HUES6 (cell line): ENCODE data around the gene KDELR3.

Source experiments
- H3K27ac ChIP-seq: 2 replicates; pipeline ENCODE4 v1.7.0; 2013; ENCODE audit warnings: low read depth, mild to moderate bottlenecking, low read length, inconsistent platforms
- H3K27me3 ChIP-seq: 2 replicates; pipeline ENCODE4 v1.6.1; 2013; ENCODE audit warnings: low read length; ENCODE audit not compliant: control insufficient read depth, insufficient read depth
- H3K36me3 ChIP-seq: 2 replicates; pipeline ENCODE4 v1.6.1; 2013; ENCODE audit warnings: low read length; ENCODE audit not compliant: control insufficient read depth, insufficient read depth
- H3K4me1 ChIP-seq: 2 replicates; pipeline ENCODE4 v1.6.1; 2013; ENCODE audit warnings: low read length; ENCODE audit not compliant: control insufficient read depth, insufficient read depth
- H3K4me3 ChIP-seq: 2 replicates; pipeline ENCODE4 v1.5.1; 2013; ENCODE audit warnings: low read depth, low read length
- H3K9ac ChIP-seq: one replicate; pipeline ENCODE4 v1.6.1; 2013; ENCODE audit warnings: mild to moderate bottlenecking, low read length
- H3K9me3 ChIP-seq: 2 replicates; pipeline ENCODE4 v1.6.1; 2013; ENCODE audit warnings: low read depth, low read length; ENCODE audit not compliant: control insufficient read depth, insufficient read depth

The KDELR3 gene

GRCh38 chr22:38504731-38505540 lies 37.0 kb downstream of the KDELR3 start:
- Histone ChIP-seq H3K27ac (peak overlapping the region; percentile 100), H3K9ac (peak overlapping the region; percentile 100), H3K36me3 (peaks cover 53% of the 10 kb centered on the region), H3K9me3 (no peaks in the 10 kb centered on the region), H3K27me3 (no peaks in the 10 kb centered on the region), H3K4me1 (peaks cover 24% of the 10 kb centered on the region), H3K4me3 (peak overlapping the region; percentile 94)

DNA sequence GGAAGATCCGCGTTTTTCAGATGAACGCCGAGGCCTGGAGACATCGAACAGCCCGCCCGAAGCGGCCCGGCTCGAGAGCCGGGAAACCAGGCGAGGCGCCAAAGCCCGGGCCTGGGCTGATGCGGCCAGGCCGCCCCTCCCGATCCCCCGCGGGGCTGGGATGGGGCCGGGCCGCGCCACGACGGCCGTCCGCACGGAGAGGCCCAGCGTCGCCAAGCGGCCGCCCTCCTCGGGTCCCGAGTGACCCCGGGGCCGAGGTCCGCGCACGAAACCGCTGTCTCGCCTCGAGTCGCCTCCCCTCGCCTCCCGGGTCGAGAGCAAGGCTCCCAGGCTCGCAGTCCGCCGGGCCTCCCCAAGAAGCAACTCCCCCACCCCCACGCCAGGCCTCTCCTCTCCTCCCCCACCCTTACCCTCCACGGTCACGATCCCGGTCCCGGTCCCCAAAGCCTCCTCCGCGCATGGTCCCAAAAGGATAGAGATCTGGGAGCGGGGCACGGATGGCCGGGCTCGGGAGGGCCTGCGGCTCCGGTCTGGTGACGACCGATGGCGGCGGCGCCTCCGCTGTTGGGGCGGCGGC lies 37.7 kb downstream of the KDELR3 start:
- Histone ChIP-seq H3K4me1 (peaks cover 24% of the 10 kb centered on the region), H3K27ac (peak overlapping the region; percentile 100), H3K27me3 (no peaks in the 10 kb centered on the region), H3K4me3 (peak overlapping the region; percentile 94), H3K9ac (peak overlapping the region; percentile 100), H3K9me3 (no peaks in the 10 kb centered on the region), H3K36me3 (peaks cover 47% of the 10 kb centered on the region)

DNA sequence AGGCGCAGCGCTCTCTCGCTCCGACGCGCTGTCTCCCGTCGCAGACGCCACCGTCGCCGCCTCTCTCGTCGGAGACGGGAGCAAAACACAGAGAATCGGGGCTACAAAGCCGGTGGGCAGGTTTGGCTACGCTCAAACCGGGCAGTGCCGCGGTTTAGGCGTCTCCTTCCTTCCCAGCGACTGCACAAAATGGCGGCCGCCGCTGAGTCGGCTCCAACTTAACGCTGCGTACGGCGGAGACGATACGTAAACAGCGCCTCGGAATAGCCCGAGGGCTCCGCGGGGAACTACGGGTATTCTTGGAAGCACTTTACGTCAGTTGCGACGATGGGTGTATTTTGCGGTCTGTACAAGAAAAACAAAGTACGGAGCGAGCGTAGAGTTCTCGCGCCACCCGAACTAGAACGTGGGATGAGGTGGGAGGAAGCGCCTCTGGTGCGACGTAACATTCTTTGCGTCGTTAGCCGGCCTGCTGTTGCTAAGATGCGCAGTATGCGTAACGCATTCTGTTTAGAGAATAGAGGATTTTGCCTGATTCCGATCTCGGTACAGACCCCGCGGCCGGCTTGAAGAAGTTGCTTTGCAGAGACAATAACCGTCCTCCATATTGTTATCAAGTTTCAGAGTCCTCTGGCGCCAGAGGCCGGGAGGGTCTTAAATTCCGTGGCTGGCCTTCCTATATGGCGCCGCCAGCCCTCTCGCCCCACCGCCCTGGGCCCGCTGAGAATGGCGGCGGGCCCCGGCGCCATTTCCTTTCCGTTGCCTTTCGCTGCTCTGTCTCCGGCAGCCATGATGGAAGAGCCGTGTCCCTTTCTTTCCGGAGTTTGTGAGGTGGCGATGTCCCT lies 38.4 kb downstream of the KDELR3 start, which contains the start of gene DDX17:
DDX17 (minus strand) TSS at position 194 of the 845 bp plus-strand sequence.
- Histone ChIP-seq H3K4me1 (peaks cover 24% of the 10 kb centered on the region), H3K9me3 (no peaks in the 10 kb centered on the region), H3K27ac (peak within 1 kb of the TSS; percentile 100), H3K9ac (peak within 1 kb of the TSS; percentile 100), H3K36me3 (peaks cover 40% of the 10 kb centered on the region), H3K27me3 (no peaks in the 10 kb centered on the region), H3K4me3 (peak within 1 kb of the TSS; percentile 94)

DNA sequence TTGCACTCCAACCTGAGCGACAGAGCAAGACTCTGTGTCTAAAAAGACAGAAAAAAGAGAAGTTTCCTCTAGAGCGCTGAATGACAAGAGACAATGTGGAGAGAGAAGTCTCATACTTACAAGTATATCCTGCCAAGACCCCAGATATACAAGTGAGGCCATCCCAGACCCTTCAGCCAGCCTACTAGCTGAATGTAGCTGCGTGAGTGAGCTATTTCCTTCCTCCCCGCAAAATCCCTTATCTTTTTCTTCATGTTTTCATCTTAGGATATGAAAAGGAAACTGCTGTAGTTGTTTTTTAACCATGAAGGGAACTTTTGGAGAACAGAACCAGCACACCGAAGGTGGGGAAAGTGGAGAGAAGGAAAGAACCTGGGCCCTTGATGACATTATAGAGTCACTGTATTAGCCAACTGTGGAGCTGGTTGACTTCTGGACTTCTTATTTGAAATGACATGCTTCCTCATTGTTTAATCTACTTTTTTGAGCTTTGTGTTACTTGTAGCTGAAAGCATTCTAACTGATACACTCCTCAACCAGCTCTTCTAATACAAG lies 42.6 kb downstream of the KDELR3 start:
- no peaks in the 10 kb centered on the region for H3K27me3 ChIP-seq
- H3K9me3 ChIP-seq = no peaks in the 10 kb centered on the region
- no peak overlapping the region for H3K27ac ChIP-seq
- H3K4me1 ChIP-seq = peaks cover 24% of the 10 kb centered on the region
- no peak overlapping the region for H3K4me3 ChIP-seq
- H3K9ac ChIP-seq = no peak overlapping the region
- no peaks in the 10 kb centered on the region for H3K36me3 ChIP-seq

DNA sequence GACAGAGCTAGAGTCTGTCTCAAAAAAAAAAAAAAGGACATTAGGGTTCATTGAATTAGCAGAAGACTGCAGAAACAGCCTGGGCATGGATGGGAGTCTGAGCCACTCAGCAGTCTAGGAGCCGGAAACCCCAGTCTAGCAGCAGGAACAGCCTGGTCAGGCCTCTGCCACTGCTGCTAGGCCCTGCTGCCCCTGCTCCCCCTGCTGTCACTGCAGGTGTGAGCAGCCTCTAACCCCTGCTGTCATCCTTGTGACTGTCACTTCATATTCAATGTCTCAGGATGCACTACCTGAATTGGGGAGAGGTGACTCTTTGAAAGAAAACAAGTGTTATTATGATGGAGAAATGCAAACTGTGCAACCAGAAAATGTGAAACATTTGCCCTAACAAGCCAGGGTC lies 45.2 kb downstream of the KDELR3 start:
- H3K4me3 ChIP-seq = no peak overlapping the region

DNA sequence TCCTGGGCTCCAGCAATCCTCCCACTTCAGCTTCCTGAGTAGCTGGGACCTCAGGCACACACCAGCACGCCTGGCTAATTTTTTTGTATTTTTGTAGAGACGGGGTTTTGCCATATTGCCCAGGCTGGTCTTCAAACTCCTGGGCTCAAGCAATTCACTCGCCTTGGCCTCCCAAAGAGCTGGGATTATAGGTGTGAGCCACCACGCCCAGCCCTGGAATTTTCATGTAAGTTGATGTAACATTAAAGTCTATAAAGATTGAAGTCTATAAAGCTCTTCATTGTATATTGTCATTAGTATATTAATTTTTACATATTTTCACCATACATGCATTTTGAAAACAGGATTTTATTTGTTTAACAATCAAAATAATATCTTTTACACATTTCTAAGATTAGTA lies 50.7 kb downstream of the KDELR3 start:
- Histone ChIP-seq H3K9ac (no peak overlapping the region), H3K9me3 (no peaks in the 10 kb centered on the region), H3K36me3 (no peaks in the 10 kb centered on the region), H3K27me3 (no peaks in the 10 kb centered on the region), H3K27ac (no peak overlapping the region), H3K4me3 (no peak overlapping the region), H3K4me1 (peaks cover 10% of the 10 kb centered on the region; the same call in 1 of the 2 replicates)

More for the DNA sequence above, 45.2 kb downstream of the KDELR3 start:
- no peak overlapping the region for H3K9ac ChIP-seq
- H3K9me3 ChIP-seq = no peaks in the 10 kb centered on the region
- H3K4me1 ChIP-seq = peaks cover 23% of the 10 kb centered on the region
- no peaks in the 10 kb centered on the region for H3K36me3 ChIP-seq
- H3K27me3 ChIP-seq = no peaks in the 10 kb centered on the region
- no peak overlapping the region for H3K27ac ChIP-seq

GRCh38 chr22:38519453-38520250 lies 51.8 kb downstream of the KDELR3 start:
- no peaks in the 10 kb centered on the region for H3K36me3 ChIP-seq
- no peaks in the 10 kb centered on the region for H3K27me3 ChIP-seq
- no peak overlapping the region for H3K4me3 ChIP-seq
- no peak overlapping the region for H3K9ac ChIP-seq
- no peaks in the 10 kb centered on the region for H3K9me3 ChIP-seq
- peaks cover 7% of the 10 kb centered on the region; the same call in 1 of the 2 replicates for H3K4me1 ChIP-seq
- no peak overlapping the region for H3K27ac ChIP-seq

DNA sequence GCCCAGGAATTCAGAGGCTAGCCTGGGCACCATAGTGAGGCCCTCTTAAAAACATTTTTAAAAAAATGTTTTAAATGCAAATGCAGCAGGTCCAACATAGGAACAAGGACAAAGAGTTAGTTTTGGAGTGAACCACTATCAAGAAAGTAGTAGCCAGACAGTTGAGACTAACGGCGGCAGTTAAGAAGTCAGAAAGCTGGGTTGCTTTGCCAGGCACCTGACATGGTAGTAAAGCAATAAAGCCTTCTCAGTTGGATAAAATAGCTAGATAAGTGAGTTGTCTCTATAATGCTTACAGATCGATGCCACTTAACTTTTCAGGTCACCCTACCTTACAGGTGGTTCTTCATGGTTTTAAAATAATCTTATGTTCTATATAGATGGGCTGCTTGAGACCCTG lies 55.1 kb downstream of the KDELR3 start:
- Histone ChIP-seq H3K27me3 (no peaks in the 10 kb centered on the region), H3K4me3 (no peak overlapping the region), H3K4me1 (no peaks in the 10 kb centered on the region), H3K27ac (no peak overlapping the region), H3K9ac (no peak overlapping the region), H3K36me3 (no peaks in the 10 kb centered on the region), H3K9me3 (no peaks in the 10 kb centered on the region)

DNA sequence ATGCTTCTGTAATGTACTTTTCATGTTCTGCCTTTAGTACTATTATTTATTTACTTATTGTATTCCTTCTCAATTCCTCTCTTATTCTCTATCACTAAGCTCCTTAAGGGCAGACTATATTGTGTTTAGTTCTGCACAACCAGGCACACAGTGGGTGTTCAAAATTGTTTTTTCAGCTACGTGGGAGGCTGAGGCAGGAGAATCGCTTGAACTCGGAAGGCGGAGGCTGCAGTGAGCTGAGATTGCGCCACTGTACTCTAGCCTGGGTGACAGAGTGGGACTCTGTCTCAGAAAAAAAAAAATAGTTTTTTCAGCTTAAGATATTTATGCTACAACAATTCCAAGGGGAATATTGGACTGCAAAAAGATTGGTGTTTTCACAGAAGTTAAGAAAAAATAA lies 55.6 kb downstream of the KDELR3 start:
- Histone ChIP-seq H3K27me3 (no peaks in the 10 kb centered on the region), H3K27ac (no peak overlapping the region), H3K9me3 (no peaks in the 10 kb centered on the region), H3K4me3 (no peak overlapping the region), H3K36me3 (no peaks in the 10 kb centered on the region), H3K4me1 (no peaks in the 10 kb centered on the region), H3K9ac (no peak overlapping the region)

DNA sequence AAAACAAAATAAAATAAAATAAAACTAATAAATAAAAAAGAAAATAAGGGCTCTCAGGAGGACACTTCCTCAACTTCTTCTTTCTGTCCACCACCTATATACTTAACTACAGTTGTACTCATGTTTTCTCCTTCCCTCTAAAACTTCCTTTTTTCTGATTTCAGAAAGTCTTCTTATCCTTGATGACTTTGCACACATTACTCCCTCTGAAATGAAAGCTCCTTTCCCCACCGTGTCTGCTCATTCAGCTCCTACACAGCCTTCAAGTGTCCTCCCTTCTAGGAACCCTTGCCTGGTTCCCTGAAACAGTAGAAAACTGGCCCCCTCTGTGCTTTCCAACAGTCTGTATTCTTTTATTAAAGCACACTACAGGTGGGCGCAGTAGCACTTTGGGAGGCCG lies 56.5 kb downstream of the KDELR3 start:
- H3K9me3 ChIP-seq = no peaks in the 10 kb centered on the region
- no peak overlapping the region for H3K27ac ChIP-seq
- H3K4me3 ChIP-seq = no peak overlapping the region
- no peaks in the 10 kb centered on the region for H3K4me1 ChIP-seq
- no peaks in the 10 kb centered on the region for H3K36me3 ChIP-seq
- no peak overlapping the region for H3K9ac ChIP-seq
- H3K27me3 ChIP-seq = no peaks in the 10 kb centered on the region
